Duodenal mucosa (tissue), 2 donors: ENCODE results near the gene FOXC2.

Experiments
- H3K27ac ChIP-seq: one replicate; pipeline ENCODE4 v1.7.0; 2013; ENCODE audit warnings: low read depth, low read length
- H3K27me3 ChIP-seq, 2 donors: one replicate each; pipeline ENCODE4 v1.7.0; 2013; ENCODE audit warnings: low read length in 2 of 2, control low read depth in 1 of 2; ENCODE audit not compliant: insufficient read depth in 2 of 2, control insufficient read depth in 1 of 2
- H3K36me3 ChIP-seq, 2 donors: one replicate each; pipeline ENCODE4 v1.7.0; 2013; ENCODE audit warnings: low read length in 2 of 2, control low read depth in 1 of 2; ENCODE audit not compliant: insufficient read depth in 2 of 2, control insufficient read depth in 1 of 2
- H3K4me1 ChIP-seq, 2 donors: one replicate each; pipeline ENCODE4 v1.7.0; 2013; ENCODE audit warnings: low read length in 2 of 2, control low read depth in 1 of 2; ENCODE audit not compliant: insufficient read depth in 2 of 2, control insufficient read depth in 1 of 2
- H3K4me3 ChIP-seq, 2 donors: one replicate each; pipeline ENCODE4 v1.7.0; 2013; ENCODE audit warnings: low read length in 2 of 2, low read depth in 1 of 2
- H3K9ac ChIP-seq, 2 donors: one replicate each; pipeline ENCODE4 v1.7.0; 2013; ENCODE audit warnings: low read length in 2 of 2, low read depth in 1 of 2
- H3K9me3 ChIP-seq, 2 donors: one replicate each; pipeline ENCODE4 v1.7.0; 2013; ENCODE audit warnings: low read length in 2 of 2, control low read depth in 1 of 2; ENCODE audit not compliant: control insufficient read depth in 1 of 2

FOXC2 gene

DNA sequence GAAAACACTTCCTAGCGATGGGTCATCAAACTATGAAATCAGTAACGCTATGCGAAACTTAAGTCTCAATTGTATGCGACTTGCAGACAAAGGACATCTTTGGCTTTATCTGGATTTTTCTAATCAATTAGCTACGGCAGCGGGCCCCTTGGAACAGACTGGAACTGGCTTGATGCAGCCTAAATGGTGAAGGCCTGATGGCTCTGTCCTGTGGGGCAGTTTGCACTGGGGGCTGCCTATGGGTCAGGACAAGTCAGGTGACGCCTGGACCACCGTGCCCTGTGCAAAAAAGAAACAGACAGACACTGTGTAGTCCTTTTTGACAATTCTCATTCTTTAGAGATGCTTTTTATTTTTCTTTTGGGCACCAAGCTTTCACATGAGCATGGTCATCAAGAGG, 33.6 kb upstream of the FOXC2 start:
- Histone ChIP-seq H3K36me3 (peaks cover 5 to 22% of the 10 kb centered on the region in 2 donors), H3K9ac (no peak overlapping the region), H3K27ac (no peak overlapping the region)

DNA sequence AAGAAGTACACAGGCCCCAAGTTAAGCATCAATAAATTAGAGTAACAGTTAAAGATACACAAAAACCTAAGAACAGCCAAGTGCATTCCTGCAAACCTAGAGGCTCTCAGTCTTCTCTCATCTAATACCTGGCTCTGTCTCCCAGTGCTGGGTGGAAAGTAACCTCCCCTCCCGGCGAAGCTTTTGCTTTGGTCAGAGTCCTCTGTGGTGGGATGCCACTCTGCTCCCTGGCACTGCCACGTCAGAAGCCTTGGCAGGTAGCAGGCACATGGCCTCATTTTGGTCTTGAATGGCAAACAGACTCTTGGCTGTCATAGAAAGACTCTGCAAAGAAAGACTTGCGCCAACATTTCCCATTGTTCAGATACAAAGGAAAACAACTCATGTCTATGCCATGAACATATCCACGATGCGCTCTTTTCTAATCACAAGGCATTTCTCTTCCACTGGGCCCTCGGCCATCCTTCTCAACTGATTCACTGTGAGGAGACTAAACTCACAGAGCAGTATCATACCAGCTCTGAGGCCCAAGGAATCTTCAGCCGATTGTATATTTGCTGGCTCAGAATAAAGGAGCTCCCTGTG, 32.8 kb upstream of the FOXC2 start:
- H3K4me1 ChIP-seq: no peaks in the 10 kb centered on the region
- no peak overlapping the region for H3K4me3 ChIP-seq
- peaks cover 5 to 29% of the 10 kb centered on the region in 2 donors for H3K36me3 ChIP-seq
- H3K9me3 ChIP-seq: no peaks in the 10 kb centered on the region
- H3K9ac ChIP-seq: no peak overlapping the region
- H3K27me3 ChIP-seq: no peaks in the 10 kb centered on the region
- H3K27ac ChIP-seq: no peak overlapping the region

More for the DNA sequence above, 33.6 kb upstream of the FOXC2 start:
- H3K9me3 ChIP-seq: no peaks in the 10 kb centered on the region
- H3K27me3 ChIP-seq: no peaks in the 10 kb centered on the region
- no peaks in the 10 kb centered on the region for H3K4me1 ChIP-seq
- H3K4me3 ChIP-seq: no peak overlapping the region

DNA sequence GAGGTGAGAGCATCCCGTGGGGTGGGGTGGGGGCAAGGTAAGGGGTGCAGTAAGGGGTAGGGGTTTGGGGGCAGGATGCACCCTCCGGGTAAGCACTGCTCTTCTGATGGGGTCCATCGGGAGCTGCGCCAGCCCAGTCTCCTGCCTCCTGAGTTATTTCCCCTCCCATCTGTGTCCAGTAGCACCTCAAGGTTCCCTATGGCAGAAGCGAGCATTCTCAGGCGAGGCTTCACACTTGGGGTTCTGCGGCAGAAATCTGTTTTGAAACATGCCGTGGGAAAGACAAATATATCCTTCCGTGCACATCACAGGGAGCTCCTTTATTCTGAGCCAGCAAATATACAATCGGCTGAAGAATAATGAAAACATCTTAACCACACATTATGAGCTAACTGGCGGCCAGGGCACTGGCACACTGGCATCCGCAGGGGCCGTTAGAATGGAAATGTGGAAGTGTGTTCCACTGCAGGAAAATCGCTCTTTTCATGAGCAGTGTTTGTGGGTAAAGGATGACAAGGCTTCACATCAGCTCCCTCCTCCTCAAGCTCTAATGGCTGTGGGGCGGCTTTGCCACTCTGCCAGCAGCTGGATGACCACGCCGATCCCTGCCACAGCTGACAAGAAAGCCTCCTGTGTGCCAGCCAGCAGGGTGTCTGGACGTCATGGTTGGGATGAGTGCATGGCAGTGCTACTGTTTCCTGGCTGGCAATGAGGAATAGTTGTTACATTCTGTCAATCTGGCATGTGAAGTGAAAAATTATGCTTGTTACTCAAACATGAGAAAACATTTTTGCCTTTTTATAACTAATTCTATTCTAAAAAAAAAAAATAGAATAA, 31.6 kb upstream of the FOXC2 start:
- Histone ChIP-seq H3K27me3 (no peaks in the 10 kb centered on the region), H3K36me3 (peaks cover 11 to 40% of the 10 kb centered on the region in 2 donors), H3K27ac (no peak overlapping the region), H3K4me1 (no peaks in the 10 kb centered on the region), H3K9me3 (no peaks in the 10 kb centered on the region), H3K4me3 (no peak overlapping the region), H3K9ac (no peak overlapping the region)

GRCh38 chr16:86536621-86537020, 30.0 kb upstream of the FOXC2 start:
- H3K9me3 ChIP-seq: no peaks in the 10 kb centered on the region
- H3K36me3 ChIP-seq: peaks cover 24 to 56% of the 10 kb centered on the region in 2 donors
- no peaks in the 10 kb centered on the region for H3K4me1 ChIP-seq
- no peak overlapping the region for H3K4me3 ChIP-seq
- no peak overlapping the region for H3K9ac ChIP-seq
- H3K27me3 ChIP-seq: no peaks in the 10 kb centered on the region
- H3K27ac ChIP-seq: no peak overlapping the region

DNA sequence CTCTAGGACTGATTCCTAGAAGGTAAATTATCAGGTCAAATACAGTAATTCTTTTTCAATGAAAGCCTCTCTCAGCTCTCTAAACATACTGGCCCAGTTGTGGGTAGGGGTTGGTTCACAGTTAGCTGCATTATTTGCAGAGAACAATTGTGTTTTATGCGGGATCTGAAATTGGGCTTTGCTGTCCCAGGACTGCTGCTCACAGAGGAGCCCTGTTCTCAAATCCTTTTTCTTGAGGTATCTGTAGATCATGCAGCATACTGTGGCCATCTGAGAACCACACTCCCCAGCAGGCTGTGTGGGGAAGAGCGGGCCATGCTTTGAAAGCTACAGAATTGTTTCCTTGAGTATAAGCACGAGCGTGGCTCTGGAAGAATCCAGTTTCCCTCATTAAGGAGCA, 29.1 kb upstream of the FOXC2 start:
- Histone ChIP-seq H3K36me3 (peaks cover 25 to 62% of the 10 kb centered on the region in 2 donors), H3K9ac (no peak overlapping the region)

GRCh38 chr16:86538196-86538780, 28.3 kb upstream of the FOXC2 start:
- H3K36me3 ChIP-seq: peaks cover 25 to 64% of the 10 kb centered on the region in 2 donors
- no peaks in the 10 kb centered on the region for H3K9me3 ChIP-seq
- H3K27me3 ChIP-seq: no peaks in the 10 kb centered on the region
- H3K27ac ChIP-seq: no peak overlapping the region
- no peaks in the 10 kb centered on the region for H3K4me1 ChIP-seq
- no peak overlapping the region for H3K9ac ChIP-seq
- H3K4me3 ChIP-seq: no peak overlapping the region

More for the DNA sequence above, 29.1 kb upstream of the FOXC2 start:
- H3K4me1 ChIP-seq: no peaks in the 10 kb centered on the region
- H3K9me3 ChIP-seq: no peaks in the 10 kb centered on the region
- H3K27me3 ChIP-seq: no peaks in the 10 kb centered on the region
- no peak overlapping the region for H3K4me3 ChIP-seq
- no peak overlapping the region for H3K27ac ChIP-seq

GRCh38 chr16:86540894-86541293, 25.7 kb upstream of the FOXC2 start:
- no peak overlapping the region for H3K27ac ChIP-seq
- no peaks in the 10 kb centered on the region for H3K9me3 ChIP-seq
- H3K36me3 ChIP-seq: peaks cover 23 to 72% of the 10 kb centered on the region in 2 donors
- H3K9ac ChIP-seq: no peak overlapping the region
- no peaks in the 10 kb centered on the region for H3K4me1 ChIP-seq
- H3K4me3 ChIP-seq: no peak overlapping the region
- H3K27me3 ChIP-seq: no peaks in the 10 kb centered on the region

DNA sequence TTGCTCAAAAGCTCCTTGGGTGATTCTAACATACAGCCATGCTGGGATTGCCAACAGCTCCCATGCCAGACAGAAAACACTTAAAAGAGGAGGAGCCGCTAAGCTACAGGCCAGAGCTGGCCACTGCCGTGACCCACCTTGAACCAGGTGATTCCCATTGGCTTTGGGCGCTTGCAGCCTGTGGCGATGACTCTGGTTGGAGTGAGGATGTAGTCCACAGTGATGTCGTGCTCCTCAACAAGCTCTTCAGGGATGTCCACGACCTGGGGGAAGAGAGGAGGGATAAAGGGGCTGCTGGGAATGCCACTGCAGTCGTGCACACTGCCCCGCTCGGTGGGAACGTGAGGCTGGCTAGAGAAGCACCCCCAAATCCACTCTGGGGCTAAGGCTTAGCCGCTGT, 25.1 kb upstream of the FOXC2 start:
- Histone ChIP-seq H3K4me3 (no peak overlapping the region), H3K27ac (no peak overlapping the region), H3K4me1 (no peaks in the 10 kb centered on the region), H3K9ac (no peak overlapping the region), H3K36me3 (peaks cover 23 to 75% of the 10 kb centered on the region in 2 donors), H3K9me3 (no peaks in the 10 kb centered on the region), H3K27me3 (no peaks in the 10 kb centered on the region)

DNA sequence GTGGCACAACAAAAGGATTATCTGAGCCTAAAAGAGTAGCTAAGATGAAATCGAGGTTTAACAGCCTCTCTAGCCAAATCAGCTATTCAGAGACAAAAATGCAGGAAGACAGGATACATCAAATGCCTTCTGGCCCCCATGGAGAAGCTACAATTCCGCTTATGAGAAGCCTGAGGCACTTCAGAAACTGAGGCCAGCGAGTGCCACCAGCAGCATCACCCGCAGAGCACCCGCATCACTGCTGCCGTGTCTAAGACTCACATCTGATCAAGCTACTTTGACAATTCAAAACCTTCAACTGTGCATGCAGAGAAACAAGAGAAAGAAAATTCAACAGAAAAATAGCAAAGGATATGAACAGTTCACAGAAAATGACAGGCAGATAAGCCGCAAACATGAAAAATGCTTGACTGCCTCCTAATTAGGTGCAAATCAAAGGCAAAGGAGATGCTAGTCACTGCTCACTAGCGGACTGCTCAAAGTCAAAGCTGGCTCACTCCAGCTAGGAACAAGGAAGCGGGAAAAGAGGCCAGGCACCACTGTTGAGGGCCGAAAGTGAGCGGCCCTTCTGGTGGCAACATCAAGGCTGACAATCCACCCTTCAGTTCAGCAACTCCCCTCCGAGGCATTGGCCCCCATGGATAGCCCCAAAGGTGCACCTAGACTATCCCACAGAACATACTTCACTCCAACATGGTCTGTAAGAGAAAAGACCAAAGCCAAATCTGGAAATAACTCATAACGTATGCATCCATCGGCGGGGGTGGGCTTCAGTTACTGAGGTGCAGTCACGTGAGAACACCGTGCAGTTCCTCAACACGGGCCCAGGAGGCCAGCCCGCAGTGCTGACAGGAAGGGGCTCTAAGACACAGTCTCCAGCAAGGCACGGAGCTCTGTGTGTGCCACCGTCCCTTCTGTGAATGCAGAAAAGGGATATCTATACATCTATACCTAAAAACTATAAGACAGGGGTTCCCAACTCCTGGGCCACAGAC, 23.6 kb upstream of the FOXC2 start:
- Histone ChIP-seq H3K9me3 (no peaks in the 10 kb centered on the region), H3K27me3 (no peaks in the 10 kb centered on the region), H3K4me3 (no peak overlapping the region), H3K9ac (no peak overlapping the region), H3K4me1 (no peaks in the 10 kb centered on the region), H3K27ac (no peak overlapping the region), H3K36me3 (peaks cover 24 to 76% of the 10 kb centered on the region in 2 donors)
